ENCODE data around the gene RNF11. TPM values are rescaled to one million over a fixed set of nuclear protein-coding genes. Genes with fewer than 3 reads are reported as not detected.
"Not testable (repeated sequence)": the region's sequence is repeated elsewhere in the genome, so short reads cannot be mapped to it uniquely, and the experiment has no call there.

The RNF11 gene
- total RNA-seq, 1 donor from 2014 or later = 126 TPM

DNA sequence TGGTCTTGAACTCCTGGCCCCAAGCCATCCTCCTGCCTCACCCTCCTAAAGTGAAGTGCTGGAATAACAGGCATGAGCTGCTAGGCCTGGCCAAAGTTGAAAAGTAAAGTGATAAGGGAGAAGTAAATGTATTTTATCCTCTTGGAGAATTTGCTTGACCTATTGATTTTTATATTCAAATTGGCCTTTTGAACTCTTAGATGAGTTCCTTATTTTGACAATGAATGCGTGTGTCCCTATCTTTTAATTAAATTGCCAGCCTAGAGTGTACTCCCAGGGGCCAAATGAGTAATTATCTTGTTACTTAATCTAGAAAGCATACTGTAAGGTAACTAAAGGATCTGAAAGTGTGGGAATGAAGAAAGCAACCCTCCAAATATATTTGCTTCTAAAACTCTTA lies 11.4 kb downstream of the RNF11 start:
- no peaks in the 10 kb centered on the region for H3K36me3 ChIP-seq (ENCODE audit: insufficient read depth, low read length)
- H3K4me3 ChIP-seq (ENCODE audit: insufficient read depth, low read depth, low read length) = no peak overlapping the region
- no peaks in the 10 kb centered on the region for H3K27me3 ChIP-seq (ENCODE audit: insufficient read depth, low read length)
- H3K4me1 Mint-ChIP-seq (ENCODE audit: low read depth, unreplicated experiment) = no peaks in the 10 kb centered on the region
- H3K9ac ChIP-seq (ENCODE audit: low read length) = no peak overlapping the region
- no peak overlapping the region for H3K4me2 ChIP-seq (ENCODE audit: low read length)
- H3K27me3 Mint-ChIP-seq (ENCODE audit: low read depth, unreplicated experiment) = no peaks in the 10 kb centered on the region
- no peak overlapping the region for H3K27ac ChIP-seq (ENCODE audit: low read depth, low read length)
- no peaks in the 10 kb centered on the region for H3K9me3 ChIP-seq (ENCODE audit: insufficient read depth, low read depth, low read length)
- H2AFZ ChIP-seq (ENCODE audit: low read depth, low read length) = no peak overlapping the region
- TF ChIP-seq EZH2 (IDR thresholded peaks at IDR 0.05; ENCODE audit: insufficient read depth, low read length) = no peak
- TF ChIP-seq, protein P1, sequence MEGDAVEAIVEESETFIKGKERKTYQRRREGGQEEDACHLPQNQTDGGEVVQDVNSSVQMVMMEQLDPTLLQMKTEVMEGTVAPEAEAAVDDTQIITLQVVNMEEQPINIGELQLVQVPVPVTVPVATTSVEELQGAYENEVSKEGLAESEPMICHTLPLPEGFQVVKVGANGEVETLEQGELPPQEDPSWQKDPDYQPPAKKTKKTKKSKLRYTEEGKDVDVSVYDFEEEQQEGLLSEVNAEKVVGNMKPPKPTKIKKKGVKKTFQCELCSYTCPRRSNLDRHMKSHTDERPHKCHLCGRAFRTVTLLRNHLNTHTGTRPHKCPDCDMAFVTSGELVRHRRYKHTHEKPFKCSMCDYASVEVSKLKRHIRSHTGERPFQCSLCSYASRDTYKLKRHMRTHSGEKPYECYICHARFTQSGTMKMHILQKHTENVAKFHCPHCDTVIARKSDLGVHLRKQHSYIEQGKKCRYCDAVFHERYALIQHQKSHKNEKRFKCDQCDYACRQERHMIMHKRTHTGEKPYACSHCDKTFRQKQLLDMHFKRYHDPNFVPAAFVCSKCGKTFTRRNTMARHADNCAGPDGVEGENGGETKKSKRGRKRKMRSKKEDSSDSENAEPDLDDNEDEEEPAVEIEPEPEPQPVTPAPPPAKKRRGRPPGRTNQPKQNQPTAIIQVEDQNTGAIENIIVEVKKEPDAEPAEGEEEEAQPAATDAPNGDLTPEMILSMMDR (IDR thresholded peaks at IDR 0.05; ENCODE audit: insufficient read depth, low read depth, low read length) = no peak
- peaks cover 99% of the 10 kb centered on the region for H3K79me2 ChIP-seq (ENCODE audit: insufficient read depth, low read length)
- no peaks in the 10 kb centered on the region for H3K36me3 Mint-ChIP-seq (ENCODE audit: low read depth, unreplicated experiment)
- H3K27ac Mint-ChIP-seq (ENCODE audit: unreplicated experiment) = no peak overlapping the region
- H3K4me3 Mint-ChIP-seq (ENCODE audit: unreplicated experiment) = no peak overlapping the region
- no peaks in the 10 kb centered on the region for H3K9me3 Mint-ChIP-seq (ENCODE audit: unreplicated experiment)
- FAIRE-seq (no peak), DNase-seq (ENCODE audit: low read depth) (no peak)
- peaks cover 86% of the 10 kb centered on the region for H4K20me1 ChIP-seq (ENCODE audit: insufficient read depth, low read length)
- no peaks in the 10 kb centered on the region for H3K4me1 ChIP-seq (ENCODE audit: insufficient read depth, low read length)

DNA sequence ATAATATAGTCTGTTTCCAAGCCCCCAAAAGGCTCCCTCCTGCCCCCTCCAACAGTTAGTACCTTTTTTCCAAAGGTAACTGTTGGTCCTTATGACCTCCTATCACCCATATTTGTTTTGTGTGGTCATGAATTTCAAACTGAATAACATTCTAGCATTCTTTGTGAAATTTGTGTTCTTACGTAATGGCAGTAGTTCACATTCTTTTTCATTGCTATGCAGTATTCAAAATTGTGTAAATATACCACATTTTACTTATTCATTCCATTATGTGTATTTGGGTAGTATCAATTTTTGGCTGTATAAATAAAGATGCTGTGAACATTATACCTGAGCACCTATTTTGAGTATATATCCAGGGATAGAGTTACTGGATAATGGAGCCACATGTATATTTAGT lies 13.4 kb downstream of the RNF11 start:
- peaks cover 1% of the 10 kb centered on the region for H3K4me1 Mint-ChIP-seq (ENCODE audit: low read depth, unreplicated experiment)
- Histone ChIP-seq H3K4me3 (ENCODE audit: insufficient read depth, low read depth, low read length) (no peak overlapping the region), H3K9ac (ENCODE audit: low read length) (no peak overlapping the region), H3K27me3 (ENCODE audit: insufficient read depth, low read length) (no peaks in the 10 kb centered on the region), H3K4me1 (ENCODE audit: insufficient read depth, low read length) (peaks cover 5% of the 10 kb centered on the region), H4K20me1 (ENCODE audit: insufficient read depth, low read length) (peaks cover 87% of the 10 kb centered on the region), H2AFZ (ENCODE audit: low read depth, low read length) (no peak overlapping the region), H3K36me3 (ENCODE audit: insufficient read depth, low read length) (no peaks in the 10 kb centered on the region), H3K27ac (ENCODE audit: low read depth, low read length) (no peak overlapping the region), H3K9me3 (ENCODE audit: insufficient read depth, low read depth, low read length) (no peaks in the 10 kb centered on the region), H3K4me2 (ENCODE audit: low read length) (no peak overlapping the region), H3K79me2 (ENCODE audit: insufficient read depth, low read length) (peaks cover 99% of the 10 kb centered on the region)
- DNase-seq (ENCODE audit: low read depth) = no peak
- FAIRE-seq = no peak
- H3K27ac Mint-ChIP-seq (ENCODE audit: unreplicated experiment) = no peak overlapping the region
- no peaks in the 10 kb centered on the region for H3K27me3 Mint-ChIP-seq (ENCODE audit: low read depth, unreplicated experiment)
- H3K4me3 Mint-ChIP-seq (ENCODE audit: unreplicated experiment) = no peak overlapping the region
- no peaks in the 10 kb centered on the region for H3K36me3 Mint-ChIP-seq (ENCODE audit: low read depth, unreplicated experiment)
- H3K9me3 Mint-ChIP-seq (ENCODE audit: unreplicated experiment) = no peaks in the 10 kb centered on the region
- TF ChIP-seq, protein P1 (IDR thresholded peaks at IDR 0.05; ENCODE audit: insufficient read depth, low read depth, low read length) = no peak
- TF ChIP-seq EZH2 (IDR thresholded peaks at IDR 0.05; ENCODE audit: insufficient read depth, low read length) = no peak

DNA sequence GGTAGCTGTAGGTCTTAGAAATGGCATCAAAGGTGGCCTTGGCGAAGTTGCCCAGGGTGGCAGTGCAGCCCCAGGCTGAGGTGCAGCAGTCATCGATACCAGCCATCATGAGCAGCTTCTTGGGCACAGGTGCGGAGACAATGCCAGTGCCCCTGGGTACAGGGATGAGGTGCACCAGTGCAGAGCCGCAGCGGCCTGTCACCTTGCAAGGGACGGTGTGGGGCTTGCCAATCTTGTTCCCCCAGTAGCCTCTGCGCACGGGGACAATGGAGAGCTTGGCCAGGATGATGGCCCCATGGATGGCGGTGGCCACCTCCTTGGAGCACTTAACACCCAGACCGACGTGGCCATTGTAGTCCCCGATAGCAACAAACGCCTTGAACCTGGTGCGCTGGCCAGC lies 14.7 kb downstream of the RNF11 start:
- not testable (repeated sequence) for H3K4me1 ChIP-seq (ENCODE audit: insufficient read depth, low read length); H3K9me3 ChIP-seq (ENCODE audit: insufficient read depth, low read depth, low read length); H3K27me3 ChIP-seq (ENCODE audit: insufficient read depth, low read length); H3K4me3 Mint-ChIP-seq (ENCODE audit: unreplicated experiment); DNase-seq (ENCODE audit: low read depth); H3K4me2 ChIP-seq (ENCODE audit: low read length); H3K4me3 ChIP-seq (ENCODE audit: insufficient read depth, low read depth, low read length); H2AFZ ChIP-seq (ENCODE audit: low read depth, low read length); FAIRE-seq; H3K4me1 Mint-ChIP-seq (ENCODE audit: low read depth, unreplicated experiment); H3K36me3 ChIP-seq (ENCODE audit: insufficient read depth, low read length); H3K27me3 Mint-ChIP-seq (ENCODE audit: low read depth, unreplicated experiment); H3K36me3 Mint-ChIP-seq (ENCODE audit: low read depth, unreplicated experiment); H3K27ac Mint-ChIP-seq (ENCODE audit: unreplicated experiment); H3K9me3 Mint-ChIP-seq (ENCODE audit: unreplicated experiment); H3K27ac ChIP-seq (ENCODE audit: low read depth, low read length); H3K9ac ChIP-seq (ENCODE audit: low read length)
- Histone ChIP-seq H4K20me1 (ENCODE audit: insufficient read depth, low read length) (peaks cover 87% of the 10 kb centered on the region), H3K79me2 (ENCODE audit: insufficient read depth, low read length) (peaks cover 99% of the 10 kb centered on the region)

DNA sequence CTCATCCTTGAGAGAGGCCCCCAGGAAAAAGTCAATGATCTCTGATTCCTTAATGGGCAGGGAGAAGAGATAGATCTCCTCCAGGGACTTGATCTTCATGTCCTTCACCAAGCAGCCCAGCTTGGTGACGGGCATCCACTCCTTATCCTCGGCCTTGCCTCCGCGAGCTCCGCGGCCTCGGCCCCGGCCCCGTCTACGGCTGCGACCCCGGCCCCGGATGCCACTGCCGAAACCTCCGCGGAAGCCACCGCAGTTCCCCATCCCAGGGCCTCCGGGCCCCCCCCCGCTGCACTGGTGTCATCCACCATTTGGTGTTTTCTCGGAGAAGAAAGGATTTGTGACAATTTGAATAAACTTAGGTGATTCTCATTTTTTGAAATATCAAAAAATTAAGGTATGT lies 15.1 kb downstream of the RNF11 start:
- not testable (repeated sequence) for DNase-seq (ENCODE audit: low read depth); H3K4me1 Mint-ChIP-seq (ENCODE audit: low read depth, unreplicated experiment); H3K4me3 ChIP-seq (ENCODE audit: insufficient read depth, low read depth, low read length); FAIRE-seq; H3K36me3 Mint-ChIP-seq (ENCODE audit: low read depth, unreplicated experiment); H3K4me1 ChIP-seq (ENCODE audit: insufficient read depth, low read length); H3K36me3 ChIP-seq (ENCODE audit: insufficient read depth, low read length); H3K27me3 ChIP-seq (ENCODE audit: insufficient read depth, low read length); H3K9ac ChIP-seq (ENCODE audit: low read length); H3K9me3 ChIP-seq (ENCODE audit: insufficient read depth, low read depth, low read length); H3K27ac ChIP-seq (ENCODE audit: low read depth, low read length); H3K27ac Mint-ChIP-seq (ENCODE audit: unreplicated experiment); H2AFZ ChIP-seq (ENCODE audit: low read depth, low read length); H3K4me2 ChIP-seq (ENCODE audit: low read length); H3K4me3 Mint-ChIP-seq (ENCODE audit: unreplicated experiment); H3K27me3 Mint-ChIP-seq (ENCODE audit: low read depth, unreplicated experiment); H3K9me3 Mint-ChIP-seq (ENCODE audit: unreplicated experiment)
- Histone ChIP-seq H3K79me2 (ENCODE audit: insufficient read depth, low read length) (peaks cover 99% of the 10 kb centered on the region), H4K20me1 (ENCODE audit: insufficient read depth, low read length) (peaks cover 87% of the 10 kb centered on the region)
